HG02642 (cell line): ENCODE measurements around the gene NET1.

ENCODE experiments used
- ATAC-seq: cut with Tn5 transposase; IDR thresholded peaks from one replicate; pipeline ENCODE4 v1.9.1; 2021; ENCODE audit warnings: mild to moderate bottlenecking; ENCODE audit not compliant: unreplicated experiment, poor library complexity

Gene NET1

GRCh38 chr10:5441106-5441505, 28.7 kb downstream of the NET1 start:
- no peak for ATAC-seq

DNA sequence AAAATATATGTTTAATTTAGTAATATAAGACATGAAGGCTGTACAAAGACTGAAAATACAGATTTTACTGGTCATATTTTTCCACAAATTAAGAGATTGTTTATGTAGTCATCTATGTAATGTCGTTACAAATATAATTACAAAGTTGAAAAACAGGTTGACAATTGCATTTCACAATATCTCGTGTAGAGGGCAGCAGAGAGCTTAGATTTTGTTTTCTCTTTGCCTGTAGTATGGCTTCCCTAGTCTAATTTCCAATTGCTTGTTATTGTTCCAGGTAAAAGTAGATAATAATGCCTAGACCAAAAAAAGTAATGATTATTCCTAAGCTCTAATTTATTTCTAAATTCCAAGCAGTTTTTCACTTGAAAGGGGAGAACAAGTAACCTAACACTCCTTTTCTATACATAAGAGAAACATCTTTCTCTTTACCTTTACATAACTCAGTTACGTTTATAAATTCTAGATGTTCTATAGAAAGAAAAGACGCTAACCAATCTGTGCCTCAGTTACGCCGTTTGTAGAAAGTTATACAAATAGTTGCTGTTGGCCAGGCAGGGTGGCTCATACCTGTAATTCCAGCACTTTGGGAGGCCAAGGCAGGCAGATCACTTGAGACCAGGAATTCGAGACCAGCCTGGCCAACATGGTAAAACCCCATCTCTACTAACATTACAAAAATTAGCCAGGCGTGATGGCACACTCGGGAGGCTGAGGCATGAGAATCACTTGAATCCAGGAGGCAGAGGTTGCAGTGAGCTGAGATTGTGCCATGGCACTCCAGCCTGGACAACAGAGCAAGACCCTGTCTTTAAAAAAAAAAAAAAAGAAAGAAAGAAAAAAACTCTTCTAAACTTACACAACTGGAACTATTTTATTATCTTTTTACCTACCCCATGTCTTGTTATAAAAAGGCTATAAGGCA, 30.0 kb downstream of the NET1 start:
- ATAC-seq: no peak

DNA sequence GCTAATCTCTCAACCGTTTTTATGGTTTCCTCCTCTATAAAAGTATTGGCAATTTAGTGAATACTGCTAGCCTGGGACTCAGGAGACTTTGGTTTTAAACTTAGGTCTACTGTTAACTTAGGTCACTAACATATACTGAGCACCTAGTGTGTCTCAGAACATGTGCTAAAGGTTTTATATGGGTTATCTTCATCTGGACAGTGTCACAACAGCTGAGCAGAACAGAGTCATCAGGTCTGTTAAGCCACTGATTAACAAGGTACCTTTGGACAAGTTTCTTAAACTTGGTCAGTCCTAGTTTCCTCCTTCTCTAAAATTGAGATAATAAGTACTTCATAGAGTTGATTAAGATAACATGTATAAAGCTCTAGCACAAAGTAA, 30.6 kb downstream of the NET1 start:
- peak; percentile 26 for ATAC-seq

- ATAC-seq: peak; percentile 75
Measured at GRCh38 chr10:5443429-5443828, 31.1 kb downstream of the NET1 start.

- ATAC-seq: no peak
Measured at GRCh38 chr10:5445006-5445405, 32.6 kb downstream of the NET1 start.

GRCh38 chr10:5446390-5446926, 34.1 kb downstream of the NET1 start:
- peak; percentile 67 for ATAC-seq

GRCh38 chr10:5447056-5447455, 34.7 kb downstream of the NET1 start:
- no peak for ATAC-seq

- ATAC-seq: peak; percentile 63
Measured at GRCh38 chr10:5447611-5448071, 35.3 kb downstream of the NET1 start.

DNA sequence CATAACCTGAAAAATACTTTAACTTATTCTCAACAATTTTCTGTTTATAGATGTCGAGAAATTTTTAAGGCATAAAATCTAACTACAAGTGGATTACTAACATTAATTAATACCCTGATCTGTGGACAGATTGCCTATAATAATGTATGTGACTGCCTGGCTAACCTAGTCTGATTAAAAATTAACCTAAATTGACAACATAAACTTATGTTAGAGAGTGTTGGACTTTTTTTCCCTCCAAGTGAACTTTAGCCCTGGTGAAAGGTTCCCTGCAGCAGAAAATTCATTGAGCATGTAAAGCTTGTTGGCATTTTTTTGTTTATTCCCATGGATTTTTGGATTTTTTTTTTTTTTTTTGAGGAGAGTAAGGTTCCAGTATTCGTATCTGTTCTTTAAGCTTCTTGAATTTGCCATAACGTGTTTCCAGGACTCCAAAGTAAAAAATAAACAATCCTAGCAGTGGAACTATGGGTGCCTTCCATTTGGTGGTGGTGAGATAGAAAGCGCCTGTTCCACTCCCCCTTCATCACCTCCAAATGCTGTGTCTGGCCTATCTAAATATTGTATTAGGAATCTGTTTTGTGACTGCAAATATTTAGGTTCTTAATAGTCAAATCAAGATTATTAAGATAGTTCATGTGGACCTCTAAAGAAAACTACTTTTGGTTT, 36.1 kb downstream of the NET1 start:
- no peak for ATAC-seq

DNA sequence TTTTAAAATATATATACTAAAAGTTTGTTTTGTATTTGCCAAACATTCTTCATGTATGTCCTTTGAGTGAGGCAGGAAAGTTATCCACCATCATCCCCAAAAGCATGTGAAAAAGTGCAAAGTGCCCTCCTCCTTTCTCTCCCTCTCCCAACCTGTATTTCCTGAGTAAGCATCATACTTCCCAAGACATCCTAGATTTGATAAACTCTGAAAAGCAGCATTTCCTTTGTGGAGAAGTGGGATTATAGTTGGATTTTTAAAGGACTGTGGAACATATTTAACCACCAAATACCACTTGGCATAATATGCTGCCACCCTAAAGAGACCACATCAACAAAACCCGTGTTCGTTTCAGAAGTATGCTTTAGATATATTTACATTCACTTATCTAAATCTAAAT, 36.9 kb downstream of the NET1 start:
- ATAC-seq: no peak

GRCh38 chr10:5449823-5450222, 37.5 kb downstream of the NET1 start:
- no peak for ATAC-seq

DNA sequence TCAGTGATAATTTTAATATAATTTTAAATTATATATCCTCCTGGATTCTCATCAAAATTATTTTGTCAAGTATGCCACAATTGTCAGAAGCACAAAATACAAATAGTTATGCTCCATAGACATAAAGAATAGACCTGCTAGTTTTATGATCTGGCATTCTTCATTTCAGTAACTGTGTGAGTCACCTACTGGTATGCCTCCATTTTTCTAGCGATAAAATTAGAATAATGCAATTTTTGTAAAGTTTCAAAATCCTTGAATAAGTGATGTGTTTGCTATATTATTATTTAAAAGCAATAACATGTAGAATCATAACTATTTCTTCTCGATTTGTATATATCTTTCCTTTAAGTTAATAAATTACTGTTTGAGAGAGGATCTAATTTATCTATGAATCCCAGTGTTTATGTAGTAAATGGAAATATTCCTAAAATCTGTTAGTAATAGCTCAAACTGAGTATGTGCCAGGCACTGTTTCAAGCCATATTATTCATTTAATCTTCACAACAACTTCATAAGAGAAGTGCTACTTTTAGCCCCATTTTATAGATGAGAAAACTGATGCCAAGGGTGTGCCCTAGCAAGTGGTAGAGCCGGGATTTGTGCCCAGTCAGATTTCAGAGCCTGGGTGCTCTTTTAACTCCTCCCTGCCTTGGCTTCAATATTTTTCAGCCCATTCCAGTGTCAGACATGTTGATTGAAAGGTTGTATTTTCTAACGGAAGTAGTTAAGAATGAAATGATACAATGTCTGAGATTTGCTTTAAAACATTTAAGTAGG, 38.4 kb downstream of the NET1 start:
- ATAC-seq: no peak

GRCh38 chr10:5453749-5454489, 41.6 kb downstream of the NET1 start:
- ATAC-seq: no peak

GRCh38 chr10:5456563-5456962, 44.2 kb downstream of the NET1 start:
- no peak for ATAC-seq

DNA sequence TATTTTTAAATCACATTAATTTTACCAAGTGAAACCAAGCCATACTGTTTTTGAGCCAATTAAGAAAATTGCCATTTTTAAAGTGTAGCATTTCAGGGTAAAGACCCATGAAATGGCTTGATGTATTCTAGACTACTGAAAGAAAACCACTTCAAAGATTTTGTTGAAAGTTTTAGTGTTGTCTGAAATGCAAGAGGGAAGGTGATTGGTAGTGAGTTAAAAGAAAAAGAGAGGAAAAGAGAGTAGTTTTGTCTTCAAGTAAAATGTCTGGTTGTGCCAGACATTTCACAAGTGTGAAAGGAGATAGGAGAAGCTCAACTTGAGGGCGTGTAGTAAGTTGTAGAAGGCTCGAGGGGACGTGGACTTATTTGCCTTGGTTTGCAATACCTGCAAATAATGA, 45.4 kb downstream of the NET1 start:
- ATAC-seq: no peak

DNA sequence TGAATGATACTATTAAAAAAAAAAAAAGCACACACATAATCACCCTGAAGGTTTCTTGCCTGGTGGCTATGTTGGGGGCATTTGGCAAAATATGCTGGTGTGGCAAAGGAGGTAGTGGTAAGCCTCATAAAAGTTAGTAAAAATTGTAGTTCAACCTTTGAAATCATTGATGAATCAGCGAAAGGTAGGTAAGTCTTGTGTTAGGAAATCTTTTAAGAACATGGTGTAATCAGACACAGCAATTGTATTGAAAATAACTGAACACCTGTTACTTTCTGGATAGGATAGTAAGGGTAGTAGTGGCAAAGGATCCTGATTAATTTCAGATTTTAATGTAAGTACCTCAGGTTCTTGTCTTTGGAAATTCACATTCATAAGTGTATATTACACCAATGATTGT, 46.1 kb downstream of the NET1 start:
- no peak for ATAC-seq

GRCh38 chr10:5458949-5459747, 46.8 kb downstream of the NET1 start:
- no peak for ATAC-seq

DNA sequence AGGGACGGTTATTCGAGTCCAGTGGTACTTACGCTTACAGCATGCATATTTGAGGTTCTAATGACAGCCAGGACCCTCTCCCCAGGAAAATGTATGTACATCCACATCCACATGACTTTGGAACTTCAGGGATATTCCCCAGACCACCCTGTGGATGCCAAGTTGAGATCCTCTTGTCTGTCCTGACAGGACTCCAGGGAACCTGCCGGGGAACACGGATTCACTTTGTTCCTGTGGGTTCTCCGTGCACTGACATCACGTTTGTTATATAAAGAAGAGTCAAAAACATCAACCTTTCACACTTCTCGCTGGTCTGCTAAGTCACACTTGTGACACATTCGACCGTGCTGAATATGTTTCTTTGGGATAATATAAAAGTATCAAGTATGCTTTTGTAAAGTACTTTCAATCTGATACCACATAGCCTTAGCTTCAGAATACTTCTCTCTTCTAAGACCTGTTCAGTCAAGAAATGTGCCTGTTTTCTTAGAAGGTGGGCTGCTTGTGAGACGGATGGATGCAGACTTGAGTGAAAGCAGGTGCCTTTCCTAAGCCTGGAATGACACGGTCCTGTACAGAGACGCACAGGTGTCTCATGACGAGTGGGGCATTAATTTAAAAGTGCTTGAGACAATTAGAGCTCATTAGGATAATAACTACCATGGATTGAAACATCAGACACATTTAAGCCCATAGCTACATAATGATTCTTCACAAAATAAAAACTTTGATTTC, 48.3 kb downstream of the NET1 start:
- no peak for ATAC-seq
